ENCODE data around the gene SLC27A2.
"Not testable (repeated sequence)": the region's sequence is repeated elsewhere in the genome, so short reads cannot be mapped to it uniquely, and the experiment has no call there.

Gene SLC27A2

DNA sequence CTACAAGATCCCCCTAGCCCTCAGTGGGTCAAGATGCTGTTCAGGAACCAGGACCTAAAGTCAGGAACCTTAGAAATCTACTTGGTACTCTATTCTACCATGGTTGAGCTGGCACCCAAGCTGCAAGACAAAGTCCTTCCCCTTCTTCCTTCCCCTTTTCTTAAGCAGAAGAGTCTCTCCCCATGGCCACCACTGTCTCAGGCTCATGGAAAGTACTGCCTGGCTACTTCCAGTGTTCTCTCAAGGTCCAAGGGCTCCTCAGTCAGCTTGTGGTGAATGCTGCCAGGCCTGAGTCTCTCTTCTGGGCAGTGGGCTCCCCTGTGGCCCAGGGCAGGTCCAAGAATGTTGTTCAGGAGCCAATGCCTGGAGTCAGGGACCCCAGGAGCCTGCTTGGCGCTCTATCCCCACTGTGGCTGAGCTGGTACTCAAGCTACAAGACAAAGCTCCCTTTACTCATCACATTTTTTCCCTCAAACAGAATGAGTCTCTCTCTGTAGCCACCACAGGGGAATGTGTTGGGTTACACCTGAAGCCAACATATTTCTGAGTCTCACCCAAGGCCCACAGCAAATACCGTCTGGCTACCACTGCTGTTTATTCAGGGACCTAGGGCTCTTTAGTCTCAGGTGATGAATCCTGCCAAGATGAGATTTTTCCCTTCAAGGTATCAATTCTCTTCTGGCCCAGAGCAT, 18.1 kb upstream of the SLC27A2 start:
- DNase-seq (ENCODE audit: low spot score) = no peak

DNA sequence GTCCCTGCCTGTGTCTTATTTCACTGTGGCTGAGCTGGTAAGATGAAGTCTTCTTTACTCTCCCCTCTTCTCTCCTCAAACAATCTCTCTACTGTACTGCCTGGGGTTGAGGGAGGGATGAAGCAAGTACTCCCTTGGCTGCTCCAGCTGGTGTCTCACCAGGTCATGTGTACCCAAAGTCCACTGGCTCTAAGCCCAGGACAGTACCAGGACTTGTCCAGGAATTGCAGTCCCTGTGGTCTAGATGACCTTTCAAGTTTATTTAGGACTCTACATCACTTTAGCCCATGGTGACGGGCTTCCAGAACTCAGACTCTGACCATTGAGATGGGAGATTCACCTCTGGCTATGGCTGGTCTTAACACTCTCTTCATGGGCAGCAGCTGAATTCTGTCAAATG, 17.5 kb upstream of the SLC27A2 start:
- DNase-seq (ENCODE audit: low spot score) = no peak

DNA sequence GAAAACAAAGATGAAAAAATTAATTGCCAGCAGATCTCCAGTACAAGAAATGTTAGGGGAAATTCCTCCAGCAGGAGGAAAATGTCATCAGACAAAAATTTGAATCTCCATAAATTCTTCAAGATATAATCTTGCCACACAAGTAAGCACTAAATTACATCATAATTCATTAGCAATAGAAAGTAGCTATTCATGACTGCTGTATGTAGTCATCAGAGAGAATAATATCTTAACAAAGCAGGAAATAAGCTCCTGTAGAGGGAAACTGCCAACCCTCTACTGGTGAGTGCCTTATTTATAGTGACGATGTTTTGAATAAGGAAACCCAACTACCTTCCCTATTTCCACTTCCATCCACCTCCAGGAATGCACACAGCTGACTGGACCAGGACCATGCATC, 15.8 kb upstream of the SLC27A2 start:
- DNase-seq (ENCODE audit: low spot score) = no peak

DNA sequence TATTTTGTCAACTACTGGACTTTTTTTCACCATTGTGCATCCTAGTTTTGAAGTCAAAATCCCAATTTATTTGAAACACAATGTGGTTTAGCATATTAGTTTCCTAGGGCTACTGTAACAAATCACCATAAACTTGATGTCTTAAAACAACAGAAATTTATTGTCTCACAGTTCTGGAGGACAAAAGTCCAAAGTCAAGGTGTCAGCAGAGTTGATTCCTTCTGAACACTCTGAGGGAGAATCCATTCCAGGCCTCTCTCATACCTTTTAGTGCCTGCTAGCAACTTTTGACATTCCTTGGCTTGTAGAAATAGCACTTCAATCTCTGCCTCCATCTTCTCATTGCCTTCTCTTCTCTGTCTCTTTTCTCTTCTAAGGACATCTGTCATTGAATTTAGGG, 14.9 kb upstream of the SLC27A2 start:
- DNase-seq (ENCODE audit: low spot score) = no peak

DNA sequence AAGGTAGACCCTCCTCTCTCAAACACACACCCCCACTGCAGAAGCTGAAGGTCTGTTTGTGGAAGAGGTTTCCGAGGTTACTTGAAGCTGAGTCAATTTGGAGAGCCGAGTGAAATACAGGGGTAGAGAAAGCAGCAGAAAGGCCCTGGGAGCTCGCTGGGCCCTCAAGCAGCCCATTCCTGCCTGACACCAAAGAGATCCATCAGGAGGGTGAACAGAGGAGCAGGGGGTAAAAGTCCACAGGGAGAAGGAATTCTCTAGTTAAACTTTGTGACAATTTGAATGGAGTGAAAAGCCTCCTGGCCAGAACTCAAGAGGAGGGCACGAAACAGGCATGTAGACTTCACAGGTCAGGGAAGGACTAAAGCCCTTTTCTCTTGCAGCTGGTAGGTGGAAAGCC, 13.6 kb upstream of the SLC27A2 start:
- DNase-seq (ENCODE audit: low spot score) = no peak

DNA sequence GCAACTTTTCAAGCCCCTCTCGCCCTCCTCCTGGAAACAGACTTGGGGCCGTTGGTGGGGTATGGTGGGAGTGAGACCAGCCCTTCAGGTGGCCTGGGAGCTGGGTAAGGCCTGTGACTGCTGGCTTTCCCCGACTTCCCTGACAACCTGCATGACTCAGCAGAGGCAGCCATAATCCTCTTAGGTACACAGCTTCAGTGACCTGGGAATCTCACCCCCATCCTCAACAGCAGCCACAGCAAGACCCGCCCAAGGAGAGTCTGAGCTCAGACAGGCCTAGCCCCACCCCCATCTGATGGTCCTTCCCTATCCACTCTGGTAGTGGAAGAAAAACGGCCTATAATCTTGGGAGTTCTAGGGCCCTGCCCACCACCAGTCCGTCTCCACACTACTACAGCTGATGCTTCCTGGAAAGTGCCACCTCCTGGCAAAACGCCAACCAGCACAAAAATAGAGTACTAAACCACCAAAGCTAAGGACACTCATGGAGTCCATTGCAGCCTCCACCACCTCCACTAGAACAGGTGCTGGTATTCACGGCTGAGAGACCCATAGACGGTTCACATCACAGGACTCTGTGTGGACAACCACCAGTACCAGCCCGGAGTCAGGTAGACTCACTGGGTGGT, 13.1 kb upstream of the SLC27A2 start:
- DNase-seq (ENCODE audit: low spot score) = no peak

DNA sequence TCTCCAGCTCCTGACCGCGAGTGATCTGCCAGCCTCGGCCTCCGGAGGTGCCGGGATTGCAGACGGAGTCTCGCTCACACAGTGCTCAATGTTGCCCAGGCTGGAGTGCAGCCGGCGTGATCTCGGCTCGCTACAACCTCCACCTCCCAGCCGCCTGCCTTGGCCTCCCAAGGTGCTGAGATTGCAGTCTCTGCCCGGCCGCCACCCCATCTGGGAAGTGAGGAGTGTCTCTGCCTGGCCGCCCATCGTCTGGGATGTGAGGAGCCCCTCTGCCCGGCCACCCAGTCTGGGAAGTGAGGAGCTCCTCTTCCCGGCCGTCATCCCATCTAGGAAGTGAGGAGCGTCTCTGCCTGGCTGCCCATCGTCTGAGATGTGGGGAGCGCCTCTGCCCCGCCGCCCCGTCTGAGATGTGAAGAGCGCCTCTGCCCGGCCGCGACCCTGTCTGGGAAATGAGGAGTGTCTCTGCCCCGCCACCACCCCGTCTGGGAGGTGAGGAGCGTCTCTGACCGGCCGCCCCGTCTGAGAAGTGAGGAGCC, 9.6 kb upstream of the SLC27A2 start:
- not testable (repeated sequence) for DNase-seq (ENCODE audit: low spot score)

DNA sequence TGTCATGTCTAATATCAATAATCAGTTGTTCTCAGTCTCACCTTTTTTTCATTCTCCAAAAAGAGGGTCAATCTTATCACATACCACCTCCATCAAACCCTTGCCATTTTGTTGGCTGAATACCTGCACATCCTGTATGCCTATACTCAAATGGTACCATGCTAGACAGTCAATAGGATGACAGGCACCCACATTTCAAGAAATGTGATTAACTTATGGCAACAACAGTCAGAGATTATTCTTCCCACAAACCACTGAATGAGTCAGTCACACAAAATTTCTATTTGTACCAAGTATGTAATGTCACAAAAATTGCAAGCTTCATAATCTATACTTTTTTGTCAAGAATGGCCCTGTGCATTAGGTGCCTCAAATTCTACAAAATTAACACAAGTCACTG, 5.1 kb upstream of the SLC27A2 start:
- DNase-seq (ENCODE audit: low spot score) = no peak

DNA sequence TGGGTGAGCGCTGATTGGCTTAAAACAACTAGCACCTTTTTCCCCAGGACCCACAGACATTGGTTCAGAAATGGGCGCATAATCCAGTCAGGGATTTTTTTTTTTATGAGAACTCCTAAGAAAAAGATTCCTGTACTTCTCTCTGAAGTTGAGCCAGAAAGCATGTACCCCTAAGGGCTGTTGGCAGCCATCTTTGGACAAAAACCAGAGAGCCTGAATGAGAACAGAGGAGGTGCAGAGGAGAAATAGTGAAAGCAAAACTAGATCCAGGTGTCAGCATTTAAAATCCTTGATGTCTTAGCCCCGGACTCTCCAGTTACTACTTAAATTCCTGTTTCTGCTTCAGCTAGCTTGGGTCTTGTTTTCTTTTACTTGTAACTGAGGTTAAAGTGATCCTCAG, 1.9 kb upstream of the SLC27A2 start:
- DNase-seq (ENCODE audit: low spot score) = no peak

DNA sequence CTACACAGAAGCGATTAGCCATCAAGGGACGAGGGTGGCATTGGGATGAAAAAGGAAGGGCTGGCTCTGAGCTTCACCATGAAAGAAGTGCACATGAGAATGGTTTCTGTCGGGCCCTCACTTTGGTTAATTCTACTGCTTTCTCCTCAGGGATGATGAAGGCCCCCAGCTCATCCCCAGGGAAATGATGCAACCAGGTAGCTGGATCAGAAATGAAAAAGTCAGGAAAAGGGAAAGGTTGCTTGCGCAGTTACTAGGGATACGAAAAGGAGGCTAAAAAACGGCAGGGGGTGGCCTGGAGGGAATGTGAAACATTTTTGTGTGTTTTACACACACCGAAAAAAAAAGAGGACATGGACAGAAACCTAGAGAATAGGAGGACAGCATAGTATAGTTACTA, 1.4 kb upstream of the SLC27A2 start:
- DNase-seq (ENCODE audit: low spot score) = no peak

DNA sequence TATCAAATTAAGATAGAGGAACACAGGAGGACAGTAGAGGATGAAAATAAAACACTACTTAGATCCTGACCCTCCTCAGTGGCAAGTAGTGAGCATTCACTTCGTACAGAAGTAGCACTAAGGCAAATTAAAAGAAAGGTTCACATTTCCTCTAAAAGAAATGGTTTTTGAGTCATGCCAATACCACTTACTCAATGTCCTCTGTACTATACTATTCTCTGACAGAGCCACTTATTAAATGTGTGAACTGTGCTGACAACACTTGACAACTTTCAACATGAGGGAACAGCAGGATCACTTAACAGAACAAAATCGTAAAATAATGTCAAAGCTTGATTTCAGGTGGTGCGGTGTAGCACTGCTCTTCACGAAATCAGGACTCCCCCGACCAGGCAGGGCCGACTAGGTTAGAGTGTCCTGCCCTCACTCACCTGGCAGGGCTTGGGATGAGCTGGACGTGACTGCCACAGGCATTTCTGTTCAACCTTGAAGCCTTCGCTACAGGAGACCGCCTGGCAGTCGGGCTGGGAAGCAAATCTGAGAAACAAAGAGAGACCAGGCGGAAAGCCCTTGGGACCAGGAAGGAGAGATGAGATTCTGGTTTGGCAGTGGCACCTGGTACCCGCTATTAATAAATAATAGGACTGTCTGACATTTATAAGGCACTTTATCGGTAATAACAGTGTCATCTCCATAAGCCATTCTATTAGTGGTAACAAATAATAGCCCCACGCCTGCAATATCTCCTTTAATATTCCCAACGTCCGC, 611 bp upstream of the SLC27A2 start:
- DNase-seq (ENCODE audit: low spot score) = no peak

DNA sequence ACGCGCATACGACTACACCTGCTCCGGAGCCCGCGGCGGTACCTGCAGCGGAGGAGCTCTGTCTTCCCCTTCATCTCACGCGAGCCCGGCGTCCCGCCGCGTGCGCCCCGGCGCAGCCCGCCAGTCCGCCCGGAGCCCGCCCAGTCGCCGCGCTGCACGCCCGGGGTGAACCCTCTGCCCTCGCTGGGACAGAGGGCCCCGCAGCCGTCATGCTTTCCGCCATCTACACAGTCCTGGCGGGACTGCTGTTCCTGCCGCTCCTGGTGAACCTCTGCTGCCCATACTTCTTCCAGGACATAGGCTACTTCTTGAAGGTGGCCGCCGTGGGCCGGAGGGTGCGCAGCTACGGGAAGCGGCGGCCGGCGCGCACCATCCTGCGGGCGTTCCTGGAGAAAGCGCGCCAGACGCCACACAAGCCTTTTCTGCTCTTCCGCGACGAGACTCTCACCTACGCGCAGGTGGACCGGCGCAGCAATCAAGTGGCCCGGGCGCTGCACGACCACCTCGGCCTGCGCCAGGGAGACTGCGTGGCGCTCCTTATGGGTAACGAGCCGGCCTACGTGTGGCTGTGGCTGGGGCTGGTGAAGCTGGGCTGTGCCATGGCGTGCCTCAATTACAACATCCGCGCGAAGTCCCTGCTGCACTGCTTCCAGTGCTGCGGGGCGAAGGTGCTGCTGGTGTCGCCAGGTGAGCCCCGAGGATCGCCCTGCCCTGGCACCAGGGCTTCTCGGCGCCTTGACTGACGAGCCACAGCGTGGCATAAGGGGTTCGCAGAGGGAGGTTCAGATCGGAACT, 420 bp downstream of the SLC27A2 start:
- peak; percentile 28 for DNase-seq (ENCODE audit: low spot score)

DNA sequence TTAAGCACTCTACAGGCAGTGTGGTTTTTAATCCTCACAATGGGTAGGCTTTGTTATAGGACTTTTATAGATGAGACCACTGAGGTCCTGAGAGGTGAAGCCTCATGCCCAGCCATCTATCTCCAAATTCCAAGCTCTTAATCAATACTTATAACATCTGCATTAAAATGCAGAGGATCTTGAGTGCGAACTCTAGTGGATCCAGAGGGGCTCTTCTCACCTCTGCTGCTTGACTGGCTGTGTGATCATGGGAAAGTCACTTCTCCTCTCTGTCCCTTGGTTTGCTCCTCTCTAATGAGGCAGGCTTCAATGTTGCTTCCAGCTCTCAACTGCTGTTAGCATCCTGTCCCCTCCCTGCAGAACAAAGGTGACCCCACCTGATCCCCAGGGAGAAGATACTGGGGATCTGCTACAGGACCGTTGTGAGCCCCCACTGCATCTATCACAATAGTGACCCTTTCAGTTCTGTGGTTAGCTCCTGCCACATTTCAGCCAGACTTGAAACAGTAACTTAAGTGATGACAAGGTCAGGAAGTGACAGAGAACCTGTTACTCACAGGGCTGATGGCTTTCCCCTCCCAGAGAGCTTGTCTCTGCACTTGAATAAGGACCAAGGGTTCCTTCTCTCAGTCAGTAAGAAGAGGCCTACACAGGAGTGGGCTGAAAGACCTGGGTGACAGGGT, 1.3 kb downstream of the SLC27A2 start:
- no peak for DNase-seq (ENCODE audit: low spot score)

DNA sequence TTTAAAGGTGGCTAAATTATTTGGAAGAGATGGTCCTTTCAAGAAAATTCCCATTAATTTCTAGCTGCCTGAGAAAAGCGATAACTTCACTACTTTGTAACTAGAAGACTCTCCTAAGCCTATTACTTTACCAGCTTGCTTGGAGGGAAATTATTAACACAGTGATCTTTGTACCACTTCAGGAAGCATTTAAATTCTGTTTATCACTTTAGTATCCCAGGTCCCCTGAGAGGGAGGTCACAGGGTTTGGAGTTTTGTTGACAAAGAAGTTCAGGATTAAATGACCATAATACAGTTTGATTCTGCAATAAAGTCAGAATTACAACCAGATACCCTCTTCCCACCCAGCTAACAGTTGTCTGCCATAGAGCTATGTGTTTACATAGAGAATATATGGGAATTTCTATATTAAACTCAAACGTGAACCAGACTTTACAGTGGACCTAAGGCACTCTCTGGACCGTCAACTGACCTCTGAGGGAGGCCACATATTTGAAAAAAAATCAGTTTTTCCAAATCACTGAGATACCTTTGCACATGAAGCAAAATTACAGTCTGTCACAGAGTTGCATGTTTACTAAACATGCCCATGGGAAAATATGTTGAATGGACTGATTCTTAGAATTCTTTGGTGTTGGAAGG, 3.0 kb downstream of the SLC27A2 start:
- no peak for DNase-seq (ENCODE audit: low spot score)

DNA sequence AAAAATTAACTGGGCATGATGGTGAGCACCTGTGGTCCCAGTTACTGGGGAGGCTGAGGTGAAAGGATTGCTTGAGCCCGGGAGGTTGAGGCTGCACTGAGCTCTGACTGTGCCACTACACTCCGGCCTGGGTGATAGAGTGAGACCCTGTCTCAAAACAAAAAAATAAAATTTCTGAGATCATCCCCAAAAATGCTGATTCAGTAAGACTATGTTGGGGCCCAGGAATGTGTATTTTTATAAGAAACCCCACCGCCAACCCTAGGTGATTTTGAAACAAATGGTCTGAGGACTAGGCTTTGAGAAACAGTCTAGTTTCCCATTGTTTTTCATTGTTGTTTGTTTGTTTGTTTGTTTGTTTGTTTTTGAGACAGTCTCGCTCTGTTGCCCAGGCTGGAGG, 4.1 kb downstream of the SLC27A2 start:
- DNase-seq (ENCODE audit: low spot score) = no peak

DNA sequence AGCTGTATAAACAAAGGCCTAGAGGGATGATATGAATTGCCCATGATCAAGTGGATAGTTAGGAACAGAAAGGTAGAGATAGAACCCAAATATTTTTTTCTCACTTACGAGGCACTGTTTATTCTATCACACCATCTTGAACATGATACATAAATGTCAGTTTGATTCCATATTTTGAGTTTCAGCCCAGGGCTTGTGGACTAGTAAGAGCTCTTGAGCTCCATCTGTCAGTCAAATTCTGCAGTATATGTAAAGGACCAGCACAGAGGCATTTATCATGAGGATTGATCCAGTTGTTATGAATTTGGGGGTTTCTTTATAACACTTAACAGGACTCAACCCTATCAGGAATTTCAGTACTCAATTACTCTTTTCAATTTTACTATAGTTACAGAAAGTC, 4.8 kb downstream of the SLC27A2 start:
- no peak for DNase-seq (ENCODE audit: low spot score)

DNA sequence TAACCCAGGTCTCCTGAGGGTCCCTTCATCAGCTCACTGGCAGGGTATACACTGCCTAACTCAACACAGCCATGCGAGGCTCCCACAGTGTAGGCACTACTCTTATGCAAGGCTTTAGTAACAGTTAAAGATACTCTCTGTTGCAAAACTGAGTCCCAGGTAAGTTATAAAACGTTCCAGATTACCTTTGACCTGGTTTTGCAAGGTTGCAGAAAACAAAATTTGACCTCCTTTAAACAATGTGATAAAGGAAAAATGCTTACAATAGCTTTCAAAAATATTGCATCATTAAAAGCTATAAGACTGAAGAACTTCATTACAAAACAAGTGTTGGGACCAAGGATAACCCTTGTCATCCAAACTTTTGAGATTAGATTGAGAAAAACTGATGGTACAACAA, 5.5 kb downstream of the SLC27A2 start:
- no peak for DNase-seq (ENCODE audit: low spot score)

DNA sequence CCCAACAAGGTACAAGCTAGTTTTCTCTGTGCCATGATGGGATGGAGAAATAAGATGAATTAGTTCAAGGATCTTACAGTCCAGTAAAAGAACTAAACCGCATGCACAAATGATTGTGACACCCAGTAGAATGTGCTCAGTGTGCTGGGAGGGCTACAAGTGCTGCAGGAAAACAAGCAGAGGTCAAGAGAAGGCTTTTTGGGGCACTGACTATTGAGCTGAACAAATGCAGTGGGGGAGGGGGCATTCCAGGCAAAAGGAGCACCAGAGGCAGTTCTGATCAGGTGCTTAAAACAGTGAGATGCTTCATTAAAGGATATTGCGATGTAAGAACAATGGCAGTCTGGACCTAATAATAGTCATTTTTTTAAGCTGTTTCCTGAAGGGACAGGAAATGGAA, 6.0 kb downstream of the SLC27A2 start:
- DNase-seq (ENCODE audit: low spot score) = no peak

DNA sequence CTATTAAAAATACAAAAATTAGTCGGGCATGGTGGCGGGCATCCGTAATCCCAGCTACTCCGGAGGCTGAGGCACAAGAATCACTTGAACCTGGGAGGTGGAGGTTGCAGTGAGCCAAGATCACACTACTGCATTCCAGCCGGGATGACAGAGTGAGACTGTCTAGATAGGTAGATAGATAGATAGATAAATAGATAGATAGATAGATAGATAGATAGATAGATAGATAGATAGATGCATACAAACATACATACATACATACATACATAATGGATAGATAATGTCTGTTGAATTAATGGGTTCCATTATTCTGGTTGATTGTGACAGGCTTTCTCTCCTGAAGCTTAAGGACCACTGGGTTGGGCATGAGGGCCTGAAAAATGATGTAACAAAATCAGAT, 6.8 kb downstream of the SLC27A2 start:
- not testable (repeated sequence) for DNase-seq (ENCODE audit: low spot score)

DNA sequence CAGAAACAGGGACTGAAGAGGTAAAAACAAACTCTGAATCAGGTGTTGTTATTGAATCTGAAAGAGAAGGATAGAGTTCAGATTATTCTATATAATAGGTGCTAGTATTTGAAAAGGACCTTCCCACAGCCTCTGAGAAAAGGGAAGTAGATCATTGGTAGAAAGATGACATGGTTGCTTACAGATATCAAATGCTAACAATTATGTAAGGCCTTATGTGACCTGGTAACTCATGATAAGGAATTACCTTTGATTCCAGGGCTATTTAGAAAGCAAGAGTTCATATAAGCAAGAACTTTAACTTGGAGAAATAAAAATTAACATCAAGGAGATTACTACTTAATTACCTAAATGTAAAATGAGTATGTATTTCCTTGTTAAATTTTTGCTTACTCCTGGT, 7.6 kb downstream of the SLC27A2 start:
- no peak for DNase-seq (ENCODE audit: low spot score)

DNA sequence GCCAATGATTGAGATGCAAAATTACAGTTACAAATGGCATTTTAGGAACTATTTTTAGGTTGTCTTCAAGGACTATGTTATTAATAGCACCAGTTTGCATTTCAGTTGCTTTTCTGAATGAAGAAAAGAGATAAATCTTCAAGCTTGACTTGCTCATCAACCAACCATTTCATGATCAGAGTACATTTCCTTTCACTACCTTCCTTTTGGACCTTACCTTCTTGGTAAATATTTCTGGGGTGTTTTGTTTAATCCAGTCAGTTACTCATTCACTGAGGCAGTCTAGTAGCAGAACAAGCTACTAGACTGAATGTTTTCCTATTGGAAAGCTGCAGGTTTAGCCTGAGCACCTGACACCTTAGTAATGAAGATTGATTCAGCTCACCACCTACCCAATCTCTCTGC, 8.2 kb downstream of the SLC27A2 start:
- no peak for DNase-seq (ENCODE audit: low spot score)

Measured in CD4-positive, alpha-beta T cell treated with Interleukin-15 for 4 hours (primary cell).